H9 (cell line): ENCODE results near the gene MIER2. TPM values are rescaled to one million over a fixed set of nuclear protein-coding genes. Genes with fewer than 3 reads are reported as not detected.

Experiments used
- DNase-seq: peaks from one replicate; pipeline ENCODE4 v3.0.0-alpha.2; 2017
- H2AFZ ChIP-seq: one replicate; pipeline ENCODE4 v1.6.1; 2013; ENCODE audit warnings: mild to moderate bottlenecking, low read length, control low read depth, moderate library complexity
- H2AK5ac ChIP-seq: 2 replicates; pipeline ENCODE4 v1.6.1; 2013; ENCODE audit warnings: low read length, control low read depth, mixed read lengths; ENCODE audit not compliant: insufficient read length
- H2BK120ac ChIP-seq: one replicate; pipeline ENCODE4 v1.6.1; 2013; ENCODE audit warnings: low read depth, mild to moderate bottlenecking, low read length, control low read depth, inconsistent platforms; ENCODE audit not compliant: poor library complexity, severe bottlenecking
- H2BK12ac ChIP-seq: 2 replicates; pipeline ENCODE4 v1.6.1; 2013; ENCODE audit warnings: low read length, control low read depth, mixed read lengths, low read depth; ENCODE audit not compliant: insufficient read length
- H2BK15ac ChIP-seq: 2 replicates; pipeline ENCODE4 v1.6.1; 2013; ENCODE audit warnings: low read depth, low read length, control low read depth
- H2BK20ac ChIP-seq: one replicate; pipeline ENCODE4 v1.6.1; 2013; ENCODE audit warnings: low read depth, mild to moderate bottlenecking, low read length, control low read depth, inconsistent platforms; ENCODE audit not compliant: poor library complexity, severe bottlenecking
- H2BK5ac ChIP-seq: 2 replicates; pipeline ENCODE4 v1.6.1; 2013; ENCODE audit warnings: low read length, control low read depth, mixed read lengths; ENCODE audit not compliant: insufficient read length
- H3K14ac ChIP-seq: 2 replicates; pipeline ENCODE4 v1.6.1; 2013; ENCODE audit warnings: low read length, control low read depth; ENCODE audit not compliant: insufficient read depth
- H3K18ac ChIP-seq: 2 replicates; pipeline ENCODE4 v1.6.1; 2013; ENCODE audit warnings: low read depth, mild to moderate bottlenecking, mixed read lengths, low read length, control low read depth; ENCODE audit not compliant: insufficient read length
- H3K23ac ChIP-seq: 2 replicates; pipeline ENCODE4 v1.6.1; 2013; ENCODE audit warnings: low read length, control low read depth, mixed read lengths, low read depth; ENCODE audit not compliant: insufficient read length
- H3K23me2 ChIP-seq: 2 replicates; pipeline ENCODE4 v1.6.1; 2013; ENCODE audit warnings: low read depth, mild to moderate bottlenecking, mixed read lengths, low read length, control low read depth; ENCODE audit not compliant: insufficient read length, poor library complexity, severe bottlenecking
- H3K27ac ChIP-seq: 2 replicates; pipeline ENCODE4 v1.5.1; 2013; ENCODE audit warnings: low read length, control low read depth, mixed read lengths, low read depth; ENCODE audit not compliant: insufficient read length
- H3K27me3 ChIP-seq: 2 replicates; pipeline ENCODE4 v1.6.1; 2013; ENCODE audit warnings: low read length, control low read depth, inconsistent platforms; ENCODE audit not compliant: insufficient read depth
- H3K4ac ChIP-seq: 2 replicates; pipeline ENCODE4 v1.6.1; 2013; ENCODE audit warnings: low read depth, mild to moderate bottlenecking, control low read depth, inconsistent platforms, low read length, moderate library complexity
- H3K4me1 ChIP-seq: 2 replicates; pipeline ENCODE4 v1.6.1; 2013; ENCODE audit warnings: low read length, control low read depth, inconsistent platforms; ENCODE audit not compliant: insufficient read depth
- H3K4me2 ChIP-seq: 2 replicates; pipeline ENCODE4 v1.6.1; 2013; ENCODE audit warnings: low read length, control low read depth, mixed read lengths; ENCODE audit not compliant: insufficient read length, insufficient read depth
- H3K56ac ChIP-seq: 2 replicates; pipeline ENCODE4 v1.6.1; 2013; ENCODE audit warnings: low read depth, mild to moderate bottlenecking, mixed read lengths, low read length, control low read depth; ENCODE audit not compliant: insufficient read length
- H3K79me1 ChIP-seq: 2 replicates; pipeline ENCODE4 v1.6.1; 2013; ENCODE audit warnings: low read depth, mild to moderate bottlenecking, moderate library complexity, low read length, control low read depth, inconsistent platforms; ENCODE audit not compliant: insufficient read depth, poor library complexity, severe bottlenecking
- H3K79me2 ChIP-seq: 2 replicates; pipeline ENCODE4 v1.6.1; 2013; ENCODE audit warnings: low read length, control low read depth, inconsistent platforms; ENCODE audit not compliant: insufficient read depth
- H3K9ac ChIP-seq: 2 replicates; pipeline ENCODE4 v1.6.1; 2013; ENCODE audit warnings: low read length, control low read depth, mixed read lengths; ENCODE audit not compliant: insufficient read length; ENCODE audit errors: extremely low read depth
- H3K9me3 ChIP-seq: one replicate; pipeline ENCODE4 v1.6.1; 2013; ENCODE audit warnings: low read depth, low read length, inconsistent platforms; ENCODE audit not compliant: control insufficient read depth
- H3T11ph ChIP-seq: one replicate; pipeline ENCODE4 v1.6.1; 2013; ENCODE audit warnings: mild to moderate bottlenecking, low read length, control low read depth, inconsistent platforms
- H4K20me1 ChIP-seq: one replicate; pipeline ENCODE4 v1.6.1; 2013; ENCODE audit not compliant: control insufficient read depth, insufficient read length, insufficient read depth
- H4K5ac ChIP-seq: 2 replicates; pipeline ENCODE4 v1.6.1; 2013; ENCODE audit warnings: low read depth, mild to moderate bottlenecking, mixed read lengths, low read length, control low read depth; ENCODE audit not compliant: insufficient read length
- H4K8ac ChIP-seq: replicated peaks from 2 replicates; pipeline ENCODE4 v1.6.1; 2013; ENCODE audit warnings: low read length, control low read depth, mixed read lengths, low read depth; ENCODE audit not compliant: insufficient read length
- H4K91ac ChIP-seq: 2 replicates; pipeline ENCODE4 v1.6.1; 2013; ENCODE audit warnings: low read depth, mild to moderate bottlenecking, moderate library complexity, mixed read lengths, low read length, control low read depth; ENCODE audit not compliant: insufficient read length
- H3K27ac Mint-ChIP-seq, 3 experiments: 2 replicates in 2 of 3; 3 replicates in 1 of 3; pipeline ENCODE4 v1.8.0; 2020 to 2021; ENCODE audit warnings: mixed read lengths in 3 of 3, mild to moderate bottlenecking in 1 of 3, moderate library complexity in 1 of 3
- H3K27me3 Mint-ChIP-seq: 2 replicates; pipeline ENCODE4 v1.8.0; 2021; ENCODE audit warnings: low read depth, mild to moderate bottlenecking, moderate library complexity, mixed read lengths
- H3K36me3 Mint-ChIP-seq, 3 experiments: 2 replicates in 2 of 3; 3 replicates in 1 of 3; pipeline ENCODE4 v1.8.0; 2020 to 2021; ENCODE audit warnings: low read depth in 3 of 3, mixed read lengths in 3 of 3; ENCODE audit not compliant: insufficient read depth in 1 of 3
- H3K4me1 Mint-ChIP-seq, 2 experiments: 2 replicates each; pipeline ENCODE4 v1.8.0; 2020; ENCODE audit warnings: mixed read lengths in 2 of 2
- H3K4me3 Mint-ChIP-seq, 2 experiments: 2 replicates in 1 of 2; 3 replicates in 1 of 2; pipeline ENCODE4 v1.8.0; 2020 to 2021; ENCODE audit warnings: mild to moderate bottlenecking in 2 of 2, mixed read lengths in 2 of 2, moderate library complexity in 1 of 2
- H3K9me3 Mint-ChIP-seq, 2 experiments: 2 replicates in 1 of 2; 3 replicates in 1 of 2; pipeline ENCODE4 v1.8.0; 2020; ENCODE audit warnings: mild to moderate bottlenecking in 2 of 2, mixed read lengths in 2 of 2, moderate library complexity in 1 of 2
- WGBS: extraction: QIAGEN DNeasy Blood & Tissue Kit; methylation state at CpG from one replicate; pipeline ENCODE4 v1.1.7; 2013; ENCODE audit warnings: missing lambda C conversion rate, low lambda C conversion rate, mixed read lengths; ENCODE audit not compliant: insufficient read length; ENCODE audit errors: extremely low coverage; 5-methylcytosine and 5-hydroxymethylcytosine counted together
- total RNA-seq: library from RNA; stranded (reverse); gene quantifications from 2 replicates; pipeline ENCODE4 v1.2.1, GENCODE V29; 2021
- TF ChIP-seq, protein P1 (sequence below): fragments of 200-600 bp; sonication (generic); conservative IDR thresholded peaks from 3 replicates; pipeline ENCODE4 v1.8.0; 2021; ENCODE audit warnings: antibody characterized with exemption, mild to moderate bottlenecking

The MIER2 gene
- total RNA-seq, 1 experiment from 2014 or later: 60.5 TPM

GRCh38 chr19:379796-380195 lies 35.2 kb upstream of the MIER2 start:
- no peak for DNase-seq
- H2AK5ac ChIP-seq: no peak overlapping the region
- H3K27me3 ChIP-seq: no peaks in the 10 kb centered on the region
- no peaks in the 10 kb centered on the region for H3K79me2 ChIP-seq
- no peak overlapping the region for H3K23ac ChIP-seq
- H4K91ac ChIP-seq: no peak overlapping the region
- H3K9me3 ChIP-seq: no peaks in the 10 kb centered on the region
- H3K14ac ChIP-seq: no peak overlapping the region; the same call in 1 of the 2 replicates
- no peak overlapping the region for H2BK12ac ChIP-seq
- H2BK20ac ChIP-seq: no peak overlapping the region
- H2AFZ ChIP-seq: no peak overlapping the region
- H4K5ac ChIP-seq: no peak overlapping the region
- no peak overlapping the region for H2BK5ac ChIP-seq
- H3K18ac ChIP-seq: no peak overlapping the region
- peaks cover 41% of the 10 kb centered on the region for H3K27me3 Mint-ChIP-seq
- H4K8ac ChIP-seq: no peak overlapping the region
- peaks cover 0 to 4% (median 2%) of the 10 kb centered on the region in 3 experiments; a peak in 3 of 7 replicates for H3K36me3 Mint-ChIP-seq
- H3K23me2 ChIP-seq: no peaks in the 10 kb centered on the region
- H4K20me1 ChIP-seq: no peaks in the 10 kb centered on the region
- H3K56ac ChIP-seq: no peak overlapping the region
- WGBS: no CpG with 5 or more reads among the region's 16 CpGs
- no peak overlapping the region for H3K9ac ChIP-seq
- peaks cover 15 to 27% of the 10 kb centered on the region in 2 experiments for H3K9me3 Mint-ChIP-seq
- no peak overlapping the region for H3K4me2 ChIP-seq
- no peak overlapping the region for H2BK15ac ChIP-seq
- TF ChIP-seq, protein P1, sequence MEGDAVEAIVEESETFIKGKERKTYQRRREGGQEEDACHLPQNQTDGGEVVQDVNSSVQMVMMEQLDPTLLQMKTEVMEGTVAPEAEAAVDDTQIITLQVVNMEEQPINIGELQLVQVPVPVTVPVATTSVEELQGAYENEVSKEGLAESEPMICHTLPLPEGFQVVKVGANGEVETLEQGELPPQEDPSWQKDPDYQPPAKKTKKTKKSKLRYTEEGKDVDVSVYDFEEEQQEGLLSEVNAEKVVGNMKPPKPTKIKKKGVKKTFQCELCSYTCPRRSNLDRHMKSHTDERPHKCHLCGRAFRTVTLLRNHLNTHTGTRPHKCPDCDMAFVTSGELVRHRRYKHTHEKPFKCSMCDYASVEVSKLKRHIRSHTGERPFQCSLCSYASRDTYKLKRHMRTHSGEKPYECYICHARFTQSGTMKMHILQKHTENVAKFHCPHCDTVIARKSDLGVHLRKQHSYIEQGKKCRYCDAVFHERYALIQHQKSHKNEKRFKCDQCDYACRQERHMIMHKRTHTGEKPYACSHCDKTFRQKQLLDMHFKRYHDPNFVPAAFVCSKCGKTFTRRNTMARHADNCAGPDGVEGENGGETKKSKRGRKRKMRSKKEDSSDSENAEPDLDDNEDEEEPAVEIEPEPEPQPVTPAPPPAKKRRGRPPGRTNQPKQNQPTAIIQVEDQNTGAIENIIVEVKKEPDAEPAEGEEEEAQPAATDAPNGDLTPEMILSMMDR: no peak
- H3T11ph ChIP-seq: no peak overlapping the region
- no peak overlapping the region for H3K27ac ChIP-seq
- no peak overlapping the region for H3K4ac ChIP-seq
- no peak overlapping the region for H3K4me3 Mint-ChIP-seq
- no peak overlapping the region for H2BK120ac ChIP-seq
- H3K27ac Mint-ChIP-seq: no peak overlapping the region
- H3K4me1 ChIP-seq: no peaks in the 10 kb centered on the region
- H3K4me1 Mint-ChIP-seq: peaks cover 12 to 21% of the 10 kb centered on the region in 2 experiments
- H3K79me1 ChIP-seq: no peaks in the 10 kb centered on the region
